ENCODE data around the gene ZFP90. TPM values are rescaled to one million over a fixed set of nuclear protein-coding genes. Genes with fewer than 3 reads are reported as not detected.
A peak's percentile ranks its signal among the peaks of the same experiment; 100 is the strongest.

The ZFP90 gene
- total RNA-seq, 3 donors from 2014 or later (not counting 1 experiment from before 2014, with no cell fraction given), result 23.1 to 36.0 (median 35.3) TPM

DNA sequence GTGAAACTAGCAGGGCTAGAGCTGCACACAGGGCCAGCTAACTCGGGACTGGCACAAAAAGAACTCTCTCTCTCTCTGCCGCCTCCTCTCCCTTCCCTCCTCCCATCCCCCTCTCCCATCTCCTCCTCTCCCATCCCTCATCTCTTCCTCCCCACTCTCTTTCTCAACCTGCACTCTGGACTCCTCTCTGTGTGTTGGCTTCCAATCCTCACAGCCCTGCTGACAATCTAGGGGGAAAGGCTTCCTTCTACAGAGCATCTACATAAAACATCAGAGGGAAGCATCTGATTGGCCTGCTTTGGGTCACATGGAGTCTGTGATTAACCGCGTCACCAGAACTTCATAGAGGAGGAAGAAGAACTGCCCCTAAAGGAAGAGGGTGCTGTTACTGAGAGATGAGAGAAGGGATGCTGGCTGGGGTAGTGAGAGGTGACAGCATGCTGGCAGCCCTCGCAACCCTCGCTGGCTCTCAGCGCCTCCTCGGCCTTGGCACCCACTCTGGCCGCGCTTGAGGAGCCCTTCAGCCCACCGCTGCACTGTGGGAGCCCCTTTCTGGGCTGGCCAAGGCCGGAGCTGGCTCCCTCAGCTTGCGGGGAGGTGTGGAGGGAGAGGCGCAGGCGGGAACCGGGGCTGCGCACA, 12.8 kb upstream of the ZFP90 start:
- Mint-ChIP-seq H3K4me3 (no peak overlapping the region), H3K36me3 (no peaks in the 10 kb centered on the region), H3K27me3 (ENCODE audit: low read depth in 2 of 2) (peaks cover 0 to 4% of the 10 kb centered on the region in 2 donors), H3K4me1 (peaks cover 18 to 22% of the 10 kb centered on the region in 2 donors), H3K27ac (no peak overlapping the region), H3K9me3 (no peaks in the 10 kb centered on the region)
- H3K36me3 ChIP-seq (ENCODE audit: control insufficient read depth, insufficient read depth, low read length), result no peaks in the 10 kb centered on the region
- H3K4me1 ChIP-seq (ENCODE audit: control insufficient read depth, insufficient read depth, low read length), result peaks cover 25% of the 10 kb centered on the region
- no peak overlapping the region for H3K4me3 ChIP-seq (ENCODE audit: low read length)
- H3K27me3 ChIP-seq (ENCODE audit: control insufficient read depth, insufficient read depth, low read length), result peaks cover 6% of the 10 kb centered on the region
- H3K27ac ChIP-seq (ENCODE audit: low read length), result no peak overlapping the region
- DNase-seq (no peak), ATAC-seq (no peak)
- TF ChIP-seq, protein P1, sequence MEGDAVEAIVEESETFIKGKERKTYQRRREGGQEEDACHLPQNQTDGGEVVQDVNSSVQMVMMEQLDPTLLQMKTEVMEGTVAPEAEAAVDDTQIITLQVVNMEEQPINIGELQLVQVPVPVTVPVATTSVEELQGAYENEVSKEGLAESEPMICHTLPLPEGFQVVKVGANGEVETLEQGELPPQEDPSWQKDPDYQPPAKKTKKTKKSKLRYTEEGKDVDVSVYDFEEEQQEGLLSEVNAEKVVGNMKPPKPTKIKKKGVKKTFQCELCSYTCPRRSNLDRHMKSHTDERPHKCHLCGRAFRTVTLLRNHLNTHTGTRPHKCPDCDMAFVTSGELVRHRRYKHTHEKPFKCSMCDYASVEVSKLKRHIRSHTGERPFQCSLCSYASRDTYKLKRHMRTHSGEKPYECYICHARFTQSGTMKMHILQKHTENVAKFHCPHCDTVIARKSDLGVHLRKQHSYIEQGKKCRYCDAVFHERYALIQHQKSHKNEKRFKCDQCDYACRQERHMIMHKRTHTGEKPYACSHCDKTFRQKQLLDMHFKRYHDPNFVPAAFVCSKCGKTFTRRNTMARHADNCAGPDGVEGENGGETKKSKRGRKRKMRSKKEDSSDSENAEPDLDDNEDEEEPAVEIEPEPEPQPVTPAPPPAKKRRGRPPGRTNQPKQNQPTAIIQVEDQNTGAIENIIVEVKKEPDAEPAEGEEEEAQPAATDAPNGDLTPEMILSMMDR (IDR thresholded peaks at IDR 0.05), result no peak
- no peaks in the 10 kb centered on the region for H3K9me3 ChIP-seq (ENCODE audit: control insufficient read depth, insufficient read depth, low read length)
- WGBS (ENCODE audit: insufficient coverage), result 86% methylated on average over 17 of the region's 17 CpGs
- intact Hi-C loops (cut with micrococcal nuclease), result loop anchor here (10.0 kb wide), 1 partner anchor 179 kb away; no protein-coding TSS in a partner anchor

DNA sequence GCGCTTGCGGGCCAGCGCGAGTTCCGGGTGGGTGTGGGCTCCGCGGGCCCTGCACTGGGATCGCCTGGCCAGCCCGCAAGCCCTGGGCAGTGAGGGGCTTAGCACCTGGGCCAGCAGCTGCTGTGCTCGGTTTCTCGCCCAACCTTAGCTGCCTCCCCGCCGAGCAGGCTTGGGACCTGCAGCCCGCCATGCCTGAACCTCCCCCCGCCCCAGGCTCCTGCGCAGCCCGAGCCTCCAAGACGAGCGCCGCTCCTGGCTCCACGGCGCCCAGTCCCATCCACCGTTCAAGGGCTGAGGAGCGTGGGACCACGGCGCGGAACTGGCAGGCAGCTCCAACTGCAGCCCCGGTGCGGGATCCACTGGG, 12.3 kb upstream of the ZFP90 start:
- Histone ChIP-seq H3K9me3 (ENCODE audit: control insufficient read depth, insufficient read depth, low read length) (no peaks in the 10 kb centered on the region), H3K4me3 (ENCODE audit: low read length) (no peak overlapping the region), H3K4me1 (ENCODE audit: control insufficient read depth, insufficient read depth, low read length) (peaks cover 25% of the 10 kb centered on the region), H3K36me3 (ENCODE audit: control insufficient read depth, insufficient read depth, low read length) (no peaks in the 10 kb centered on the region), H3K27ac (ENCODE audit: low read length) (no peak overlapping the region), H3K27me3 (ENCODE audit: control insufficient read depth, insufficient read depth, low read length) (peaks cover 6% of the 10 kb centered on the region)
- DNase-seq (no peak), ATAC-seq (no peak)
- H3K27ac Mint-ChIP-seq, result no peak overlapping the region
- intact Hi-C loops (cut with micrococcal nuclease), result loop anchor here (10.0 kb wide), 1 partner anchor 178 kb away; no protein-coding TSS in a partner anchor
- peaks cover 18 to 22% of the 10 kb centered on the region in 2 donors for H3K4me1 Mint-ChIP-seq
- WGBS (ENCODE audit: insufficient coverage), result 94% methylated on average over 29 of the region's 29 CpGs
- no peaks in the 10 kb centered on the region for H3K36me3 Mint-ChIP-seq
- peaks cover 0 to 7% of the 10 kb centered on the region in 2 donors for H3K27me3 Mint-ChIP-seq (ENCODE audit: low read depth in 2 of 2)
- no peak overlapping the region for H3K4me3 Mint-ChIP-seq
- TF ChIP-seq, protein P1 (IDR thresholded peaks at IDR 0.05), result no peak
- no peaks in the 10 kb centered on the region for H3K9me3 Mint-ChIP-seq

DNA sequence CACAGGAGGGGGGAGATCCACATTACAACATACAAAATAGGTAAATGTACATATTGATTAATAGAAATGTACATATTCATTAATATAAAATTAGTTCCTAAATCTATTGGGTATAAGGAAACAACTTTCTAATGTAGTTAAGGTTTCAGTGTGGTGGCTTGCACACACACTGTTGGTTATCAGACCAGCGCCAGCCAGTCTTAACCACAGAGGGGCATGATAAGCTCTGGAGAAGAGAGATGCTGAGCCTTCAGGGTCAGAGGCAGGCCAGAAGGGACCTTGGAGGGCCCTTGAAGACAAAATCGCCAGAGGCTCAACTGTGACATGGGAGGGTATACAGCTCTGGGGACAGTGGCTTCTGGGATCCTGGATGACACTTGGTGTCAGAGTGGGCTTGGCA, 10.9 kb upstream of the ZFP90 start:
- no peak for DNase-seq
- no peaks in the 10 kb centered on the region for H3K36me3 Mint-ChIP-seq
- H3K27me3 ChIP-seq (ENCODE audit: control insufficient read depth, insufficient read depth, low read length), result peaks cover 6% of the 10 kb centered on the region
- TF ChIP-seq, protein P1 (IDR thresholded peaks at IDR 0.05), result no peak
- H3K4me1 Mint-ChIP-seq, result peaks cover 18 to 22% of the 10 kb centered on the region in 2 donors
- 59% methylated on average over 2 of the region's 2 CpGs for WGBS (ENCODE audit: insufficient coverage)
- H3K4me3 Mint-ChIP-seq, result no peak overlapping the region
- no peaks in the 10 kb centered on the region for H3K36me3 ChIP-seq (ENCODE audit: control insufficient read depth, insufficient read depth, low read length)
- H3K4me1 ChIP-seq (ENCODE audit: control insufficient read depth, insufficient read depth, low read length), result peaks cover 25% of the 10 kb centered on the region
- no peaks in the 10 kb centered on the region for H3K9me3 ChIP-seq (ENCODE audit: control insufficient read depth, insufficient read depth, low read length)
- H3K27me3 Mint-ChIP-seq (ENCODE audit: low read depth in 2 of 2), result peaks cover 0 to 7% of the 10 kb centered on the region in 2 donors
- H3K27ac ChIP-seq (ENCODE audit: low read length), result no peak overlapping the region
- no peak overlapping the region for H3K4me3 ChIP-seq (ENCODE audit: low read length)
- H3K9me3 Mint-ChIP-seq, result no peaks in the 10 kb centered on the region
- peak in 2 of 3 donors; percentile 5 to 19 for ATAC-seq
- intact Hi-C loops (cut with micrococcal nuclease), result loop anchor here (1.0 to 10.0 kb wide), 5 partner anchors 65 to 596 kb away; partner anchors contain the start of gene TANGO6
- peak overlapping the region; percentile 58 to 78 for H3K27ac Mint-ChIP-seq

Measured in natural killer cell (primary cell).